Renal cortex interstitium (tissue), 11 donors: Measurements from ENCODE around the gene VGF. TPM values are rescaled to one million over a fixed set of nuclear protein-coding genes. Genes with fewer than 3 reads are reported as not detected.
"Not testable (repeated sequence)": the region's sequence is repeated elsewhere in the genome, so short reads cannot be mapped to it uniquely, and the experiment has no call there.

Experiments used
- DNase-seq, 11 donors: peaks; one replicate each; pipeline ENCODE4 v3.0.0-alpha.2; 2013; ENCODE audit warnings: low read depth in 9 of 11, low spot score in 4 of 11; ENCODE audit errors: extremely low read depth in 1 of 11
- polyA plus RNA-seq, 3 donors: library from polyadenylated mRNA; unstranded; fragments of 120-200 nt; gene quantifications; one replicate each; pipeline ENCODE4 v1.2.1, GENCODE V29; 2013; ENCODE audit not compliant: insufficient read length in 3 of 3

The VGF gene
- polyA plus RNA-seq, 3 donors: 0.08 to 0.61 (median 0.17) TPM

GRCh38 chr7:101154693-101155102 is 10.7 kb downstream of the VGF start:
- no peak for DNase-seq

- DNase-seq: peak; percentile 83 to 95 (median 91)
Observed at GRCh38 chr7:101153969-101154692, 11.2 kb downstream of the VGF start, which contains the start of gene AP1S1. AP1S1 (plus strand) TSS chr7:101154476; CDS start chr7:101154515, 39 bp downstream.

GRCh38 chr7:101151908-101152651 is 13.3 kb downstream of the VGF start:
- no peak for DNase-seq

GRCh38 chr7:101140746-101141382 is 24.5 kb downstream of the VGF start:
- no peak for DNase-seq

- no peak for DNase-seq
Observed at GRCh38 chr7:101140339-101140699, 25.1 kb downstream of the VGF start.

GRCh38 chr7:101138213-101138870 is 27.0 kb downstream of the VGF start:
- no peak for DNase-seq

GRCh38 chr7:101137651-101138212 is 27.6 kb downstream of the VGF start:
- DNase-seq: no peak

GRCh38 chr7:101134399-101134980 is 30.9 kb downstream of the VGF start:
- no peak for DNase-seq

GRCh38 chr7:101133621-101134398 is 31.6 kb downstream of the VGF start:
- no peak for DNase-seq

- not testable (repeated sequence) for DNase-seq
Observed at GRCh38 chr7:101132626-101133600, 32.5 kb downstream of the VGF start.

- DNase-seq: no peak
Observed at GRCh38 chr7:101129603-101130117, 35.7 kb downstream of the VGF start.

GRCh38 chr7:101128040-101128834 is 37.1 kb downstream of the VGF start:
- no peak for DNase-seq

- no peak for DNase-seq
Observed at GRCh38 chr7:101127460-101128039, 37.8 kb downstream of the VGF start.

GRCh38 chr7:101126651-101127459 is 38.5 kb downstream of the VGF start, which contains the start of gene SERPINE1:
SERPINE1 (plus strand) TSS chr7:101127104; CDS start chr7:101128394, 1,290 bp downstream.
- DNase-seq: peak; percentile 71 to 93 (median 87)
